HL-60/S4 (cell line): Measurements from ENCODE around the gene P3H4.
"Not testable (repeated sequence)": the region's sequence is repeated elsewhere in the genome, so short reads cannot be mapped to it uniquely, and the experiment has no call there.

ENCODE experiments used
- in situ Hi-C: fragments of 300-500 bp; cut with MboI; formaldehyde crosslinking; loops from 2 replicates; pipeline ENCODE4 v1.14.3; 2022; ENCODE audit warnings: low sequenced_read_pairs

The P3H4 gene

GRCh38 chr17:41811549-41812380 lies at the start of gene P3H4:
Gene P3H4, minus strand, starts transcription at chr17:41811949. Its CDS starts 34 bp downstream, at chr17:41811915.
- in situ Hi-C loops, result no loop called here

DNA sequence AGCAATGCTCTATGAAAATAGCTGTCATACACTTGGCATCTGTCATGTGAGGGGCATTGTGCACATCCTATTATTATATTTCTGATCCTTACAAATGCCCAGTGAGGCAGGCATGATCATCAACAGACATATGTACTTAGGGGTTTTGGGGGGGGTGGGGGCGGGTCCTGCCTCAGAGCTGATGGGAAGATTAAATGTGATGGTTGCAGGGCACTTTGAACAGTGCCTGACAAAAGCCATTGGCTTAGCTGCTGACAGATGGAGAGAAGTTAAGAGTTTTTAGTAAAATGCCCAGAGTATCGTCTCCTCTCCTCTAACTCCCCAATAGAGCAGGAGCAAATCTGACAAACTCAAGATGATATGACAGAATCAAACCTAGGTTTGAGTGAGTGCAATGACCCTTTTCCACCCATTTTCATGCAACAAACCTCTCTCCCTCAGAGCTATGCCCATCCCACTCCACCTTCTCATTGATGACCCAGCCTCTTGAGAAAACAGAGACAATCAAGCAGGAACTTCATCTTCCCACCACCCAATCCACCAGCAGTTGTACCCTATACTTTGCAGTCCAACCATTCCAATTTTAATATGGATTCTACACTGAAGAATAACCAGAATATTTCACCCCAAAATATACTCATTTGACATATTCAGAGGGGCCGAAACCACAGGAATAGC lies 48.6 kb upstream of the P3H4 start:
- in situ Hi-C loops, result no loop called here

DNA sequence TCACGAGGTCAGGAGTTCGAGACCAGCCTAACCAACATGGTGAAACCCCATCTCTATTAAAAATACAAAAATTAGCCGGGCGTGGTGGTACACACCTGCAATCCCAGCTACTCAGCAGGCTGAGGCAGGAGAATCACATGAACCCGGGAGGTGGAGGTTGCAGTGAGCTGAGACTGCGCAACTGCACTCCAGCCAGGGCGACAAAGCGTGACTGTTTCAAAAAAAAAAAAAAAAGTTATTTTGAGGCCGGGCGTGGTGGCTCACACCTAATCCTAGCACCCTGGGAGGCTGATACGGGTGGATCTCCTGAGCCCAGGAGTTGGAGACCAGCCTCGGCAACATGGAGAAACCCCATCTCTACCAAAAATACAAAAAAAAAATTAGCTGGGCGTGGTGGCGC lies 39.6 kb upstream of the P3H4 start:
- in situ Hi-C loops, result not testable (repeated sequence)

DNA sequence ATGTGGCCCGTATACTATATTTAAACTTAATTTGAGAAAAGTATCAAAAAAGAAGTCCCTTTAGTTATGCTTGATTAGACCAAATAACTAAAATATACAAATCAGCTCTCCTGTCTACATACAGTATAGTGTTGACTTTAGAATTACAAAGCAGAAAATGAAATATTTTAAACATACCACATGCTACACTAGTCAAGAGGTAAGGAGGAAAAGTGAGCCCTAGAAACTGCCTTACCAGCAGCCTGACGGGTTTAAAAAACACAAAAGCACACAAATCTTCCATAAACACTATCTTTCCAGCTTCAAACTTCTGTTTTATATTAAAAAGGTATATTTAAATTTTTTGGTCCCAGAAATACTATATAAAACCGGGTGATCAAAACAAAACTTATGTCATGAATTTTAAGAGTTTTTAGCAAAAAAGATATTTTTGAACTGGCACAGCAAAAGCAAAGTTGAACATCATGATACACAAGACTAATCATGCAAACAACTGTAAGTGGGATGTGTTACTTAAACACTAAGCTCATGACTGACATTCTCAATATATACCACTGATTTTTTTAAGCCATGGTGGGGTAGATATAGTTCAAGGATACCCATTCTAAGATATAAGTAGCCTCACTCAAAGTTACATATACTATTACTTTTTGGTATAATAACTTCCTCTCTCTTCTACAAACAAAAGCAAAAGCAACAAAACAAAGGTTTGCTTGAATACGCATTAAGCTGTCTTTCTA lies 37.7 kb upstream of the P3H4 start:
- in situ Hi-C loops, result no loop called here

GRCh38 chr17:41848788-41849187 lies 37.0 kb upstream of the P3H4 start:
- in situ Hi-C loops, result no loop called here

DNA sequence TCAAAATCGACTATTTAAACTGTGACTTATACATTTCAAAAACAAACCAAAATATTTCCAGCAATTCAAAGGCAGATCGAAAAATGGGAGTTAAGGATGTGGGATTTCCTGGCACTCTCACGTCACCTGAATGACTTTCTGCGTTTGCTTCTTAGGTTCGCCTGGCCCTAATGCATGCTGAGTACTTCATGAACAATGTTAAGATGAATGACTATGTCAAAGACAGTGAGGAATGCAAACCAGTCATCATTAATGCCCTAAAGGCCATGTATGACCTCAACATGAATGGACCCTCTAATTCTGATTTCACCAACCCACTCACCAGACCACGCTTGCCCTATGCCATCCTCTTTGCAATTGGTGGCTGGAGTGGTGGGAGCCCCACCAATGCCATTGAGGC lies 33.2 kb upstream of the P3H4 start:
- in situ Hi-C loops, result no loop called here

DNA sequence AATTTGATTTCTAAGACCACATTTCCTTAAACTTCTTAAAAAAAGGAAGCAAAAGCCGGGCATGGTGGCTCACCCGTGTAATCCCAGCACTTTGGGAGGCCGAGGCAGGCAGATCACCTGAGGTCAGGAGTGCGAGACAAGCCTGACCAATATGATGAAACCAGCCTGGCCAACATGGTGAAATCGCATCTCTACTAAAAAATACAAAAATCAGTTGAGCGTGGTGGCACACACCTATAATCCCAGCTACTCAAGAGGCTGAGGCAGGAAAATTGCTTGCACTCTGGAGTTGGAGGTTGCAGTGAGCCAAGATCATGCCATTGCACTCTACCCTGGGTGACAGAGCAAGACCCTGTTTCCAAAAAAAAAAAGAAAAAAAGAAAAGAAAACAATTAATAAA lies 29.0 kb upstream of the P3H4 start:
- in situ Hi-C loops, result not testable (repeated sequence)

DNA sequence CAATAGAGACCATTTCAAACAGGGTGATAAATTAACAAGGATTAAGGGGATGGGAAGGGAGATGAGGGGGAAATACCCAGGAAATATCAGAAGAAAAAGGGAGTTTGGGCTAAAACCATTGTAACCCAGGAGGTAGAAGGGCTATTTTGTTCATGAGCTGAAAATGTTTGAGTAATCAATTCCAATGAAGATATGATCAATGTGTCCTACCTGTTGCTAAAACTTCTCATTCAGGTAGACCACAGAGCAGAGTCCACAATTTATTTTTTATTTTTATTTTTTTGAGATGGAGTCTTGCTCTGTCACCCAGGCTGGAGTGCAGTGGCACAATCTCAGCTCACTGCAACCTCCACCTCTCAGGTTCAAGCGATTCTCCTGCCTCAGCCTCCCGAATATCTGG lies 27.7 kb upstream of the P3H4 start:
- in situ Hi-C loops, result not testable (repeated sequence)

DNA sequence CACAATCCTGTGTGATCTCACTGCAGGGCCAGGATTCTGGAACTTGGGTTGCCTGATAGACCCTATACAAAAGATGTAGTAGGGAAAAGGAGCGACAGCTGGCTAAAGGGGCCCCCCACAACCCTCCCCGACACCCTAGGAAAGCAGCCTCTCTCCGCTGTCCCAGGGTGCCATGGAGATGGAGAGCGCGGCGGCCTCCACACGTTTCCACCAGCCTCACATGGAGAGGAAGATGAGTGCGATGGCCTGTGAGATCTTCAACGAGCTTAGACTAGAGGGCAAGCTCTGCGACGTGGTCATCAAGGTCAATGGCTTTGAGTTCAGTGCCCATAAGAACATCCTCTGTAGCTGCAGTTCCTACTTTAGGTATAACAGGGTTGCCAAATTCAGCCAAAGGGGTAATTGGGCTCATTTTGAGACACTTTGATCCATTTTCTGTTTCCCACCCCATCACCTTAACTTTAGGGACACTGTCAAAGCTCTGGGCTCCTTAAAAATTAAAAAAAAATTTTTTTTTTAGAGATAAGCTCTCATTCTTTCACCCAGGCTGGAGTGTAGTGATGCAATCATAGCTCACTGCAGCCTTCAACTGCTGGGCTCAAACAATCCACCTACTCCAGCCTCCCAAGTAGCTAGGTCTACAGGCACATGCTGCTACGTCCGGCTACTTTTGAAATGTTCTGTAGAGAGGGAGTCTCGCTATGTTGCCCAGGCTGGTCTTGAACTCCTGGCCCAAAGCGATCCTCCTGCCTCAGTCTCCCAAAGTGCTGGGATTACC lies 26.2 kb upstream of the P3H4 start, which contains the start of gene KLHL10:
Gene KLHL10 (plus strand): TSS at position 65 of the 778 bp plus-strand sequence. CDS start 108 bp downstream, at position 173.
- in situ Hi-C loops, result no loop called here

GRCh38 chr17:41836550-41837196 lies 24.9 kb upstream of the P3H4 start:
- in situ Hi-C loops, result no loop called here

GRCh38 chr17:41835800-41836549 lies 24.2 kb upstream of the P3H4 start, which contains the start of gene NT5C3B:
Gene NT5C3B, minus strand, starts transcription at chr17:41836232. Its CDS starts 39 bp downstream, at chr17:41836193.
- in situ Hi-C loops, result no loop called here

DNA sequence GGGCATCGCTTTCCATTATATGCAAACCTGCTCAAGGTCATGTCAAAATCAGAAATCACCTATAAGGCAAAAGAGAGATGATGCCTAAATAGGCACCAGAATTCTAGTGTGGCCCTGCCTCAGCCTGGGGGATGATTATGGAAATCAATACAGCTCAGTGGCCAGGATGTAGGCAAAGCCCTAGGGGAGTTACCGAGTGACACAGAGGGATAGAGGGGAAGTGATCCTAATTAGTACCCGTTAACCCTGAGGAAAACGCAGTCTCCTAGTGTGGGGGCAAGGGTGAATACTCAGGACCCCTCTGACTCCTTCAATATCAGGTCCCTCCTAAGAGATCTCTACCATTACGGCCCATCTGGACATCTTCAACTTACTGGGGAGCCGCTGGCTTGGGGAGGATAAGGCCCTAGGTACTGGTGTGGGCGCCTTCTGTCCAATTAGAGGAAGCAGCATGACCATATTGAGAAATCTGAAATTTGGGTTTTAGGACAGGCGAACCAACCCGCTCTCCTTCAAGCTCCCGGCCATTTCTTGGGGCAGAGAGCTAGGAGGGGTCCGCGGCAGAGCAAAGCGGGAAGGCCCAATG lies 23.6 kb upstream of the P3H4 start:
- in situ Hi-C loops, result no loop called here

GRCh38 chr17:41829961-41830360 lies 18.2 kb upstream of the P3H4 start:
- in situ Hi-C loops, result not testable (repeated sequence)

DNA sequence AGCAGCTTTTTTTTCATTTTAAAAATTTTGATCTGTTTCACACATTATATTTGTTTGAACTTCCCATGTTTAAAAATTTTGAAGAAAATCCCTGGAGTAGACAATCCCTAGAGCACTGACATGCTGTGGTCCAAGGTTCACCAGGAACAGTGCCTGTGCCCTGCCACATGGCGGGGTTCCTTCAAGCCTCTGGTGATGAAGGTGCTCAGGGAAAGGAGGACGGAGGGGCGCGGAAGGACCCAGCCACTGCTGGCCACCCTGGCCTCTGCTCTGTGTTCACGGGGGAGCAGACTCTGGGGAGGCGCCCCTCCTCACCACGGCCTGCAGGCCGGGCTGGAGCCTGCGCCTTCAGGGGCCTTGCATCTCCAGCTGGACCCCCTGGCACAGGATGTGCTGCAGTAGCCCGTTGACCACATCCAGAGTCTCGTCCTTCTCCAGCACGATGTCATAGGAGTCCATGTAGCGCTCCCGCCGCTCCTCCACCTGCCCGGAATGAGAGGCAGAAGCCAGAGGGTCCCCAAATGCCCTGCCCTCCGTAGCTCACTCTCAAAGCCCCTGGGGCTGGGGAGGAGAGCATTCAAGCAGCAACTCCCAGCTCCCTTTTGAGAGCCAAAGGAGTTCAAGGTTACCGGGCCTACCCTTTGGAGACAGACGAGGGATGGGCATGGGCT lies 13.6 kb upstream of the P3H4 start:
- in situ Hi-C loops, result no loop called here

DNA sequence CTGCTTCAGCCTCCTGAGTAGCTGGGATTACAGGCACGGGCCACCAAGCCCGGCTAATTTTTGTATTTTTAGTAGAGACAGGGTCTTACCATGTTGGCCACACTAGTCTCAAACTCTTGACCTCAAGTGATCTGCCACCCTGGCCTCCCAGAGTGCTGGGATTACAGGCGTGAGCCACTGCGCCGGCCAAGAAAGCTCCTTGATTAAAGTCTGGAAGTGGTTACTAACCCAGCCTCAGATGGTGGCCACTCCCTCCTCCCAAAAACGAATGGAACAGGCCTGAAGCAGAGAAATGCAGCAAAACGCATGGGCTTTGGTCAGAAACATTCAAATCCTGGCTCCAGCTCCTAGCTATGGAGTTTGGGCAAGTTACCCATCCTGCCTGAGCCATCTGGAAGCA lies 12.3 kb upstream of the P3H4 start:
- in situ Hi-C loops, result no loop called here

DNA sequence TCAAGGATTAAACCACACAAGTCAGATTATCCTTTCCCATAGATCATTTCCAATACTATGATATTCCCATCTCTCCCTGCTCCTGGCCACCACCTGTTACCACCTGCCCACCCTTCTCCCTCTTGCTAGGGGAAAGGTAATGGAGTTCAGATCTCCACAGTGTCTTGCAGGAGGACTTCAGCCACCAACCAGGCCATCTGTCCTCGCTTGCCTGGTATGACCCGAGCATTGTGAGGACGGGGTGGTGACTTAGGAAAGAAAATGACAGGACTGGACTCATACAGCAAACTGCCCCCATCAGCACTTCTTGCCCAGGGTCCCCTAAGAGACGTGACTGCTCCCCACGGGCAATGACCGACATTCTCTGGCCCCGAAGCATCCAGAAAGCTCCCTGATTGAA lies 11.8 kb upstream of the P3H4 start:
- in situ Hi-C loops, result no loop called here

GRCh38 chr17:41823141-41823524 lies 11.4 kb upstream of the P3H4 start:
- in situ Hi-C loops, result no loop called here
